Fibroblast of lung (primary cell): ENCODE data around the gene CNTN4. TPM values are rescaled to one million over a fixed set of nuclear protein-coding genes. Genes with fewer than 3 reads are reported as not detected.

Source experiments
- DNase-seq, 2 donors: peaks; one replicate each; pipeline versions ENCODE4 v3.0.0 to v3.0.0-alpha.2; 2010; ENCODE audit warnings: low read depth in 2 of 2
- H2AFZ ChIP-seq: 2 replicates; pipeline ENCODE4 v1.5.1; 2012; ENCODE audit warnings: low read length, control low read depth, inconsistent platforms
- H3K27ac ChIP-seq: 2 replicates; pipeline ENCODE4 v1.5.1; 2011; ENCODE audit warnings: low read length, control low read depth; ENCODE audit not compliant: insufficient read depth
- H3K27me3 ChIP-seq: 2 replicates; pipeline ENCODE4 v1.5.1; 2011; ENCODE audit warnings: mild to moderate bottlenecking, low read length; ENCODE audit not compliant: control insufficient read depth, insufficient read depth
- H3K36me3 ChIP-seq: 2 replicates; pipeline ENCODE4 v1.5.1; 2011; ENCODE audit warnings: low read length; ENCODE audit not compliant: control insufficient read depth, insufficient read depth
- H3K4me1 ChIP-seq: 2 replicates; pipeline ENCODE4 v1.5.1; 2011; ENCODE audit warnings: low read length; ENCODE audit not compliant: control insufficient read depth, insufficient read depth; ENCODE audit errors: extremely low read depth
- H3K4me2 ChIP-seq: 2 replicates; pipeline ENCODE4 v1.5.1; 2011; ENCODE audit warnings: low read length, control low read depth; ENCODE audit not compliant: insufficient read depth; ENCODE audit errors: extremely low read depth
- H3K4me3 ChIP-seq, 4 experiments: fragments of 200-600 bp in 1 of 4; sonication (generic) in 1 of 4; replicated peaks in 1 of 4; 2 replicates each; pipeline ENCODE4 v1.5.1; 2011 to 2016; ENCODE audit warnings: low read length in 4 of 4, low read depth in 3 of 4, mild to moderate bottlenecking in 3 of 4, control low read depth in 2 of 4, inconsistent platforms in 1 of 4, mixed read lengths in 1 of 4; ENCODE audit not compliant: insufficient read depth in 1 of 4; ENCODE audit errors: control extremely low read depth in 1 of 4
- H3K79me2 ChIP-seq: 2 replicates; pipeline ENCODE4 v1.5.1; 2012; ENCODE audit warnings: mild to moderate bottlenecking, low read length, inconsistent platforms; ENCODE audit not compliant: control insufficient read depth, insufficient read depth
- H3K9ac ChIP-seq: 2 replicates; pipeline ENCODE4 v1.5.1; 2011; ENCODE audit warnings: mild to moderate bottlenecking, low read length, control low read depth; ENCODE audit not compliant: insufficient read depth
- H3K9me3 ChIP-seq: 2 replicates; pipeline ENCODE4 v1.5.1; 2012; ENCODE audit warnings: low read depth, low read length; ENCODE audit not compliant: control insufficient read depth, insufficient read depth
- H4K20me1 ChIP-seq: 2 replicates; pipeline ENCODE4 v1.5.1; 2011; ENCODE audit warnings: low read length; ENCODE audit not compliant: control insufficient read depth, insufficient read depth; ENCODE audit errors: extremely low read depth
- CTCF ChIP-seq, 2 donors: IDR thresholded peaks in 1 of 2; conservative IDR thresholded peaks in 1 of 2; 1 replicate in 1 of 2; 2 replicates in 1 of 2; pipeline ENCODE4 v1.5.1; 2011 to 2012; ENCODE audit warnings: low read length in 2 of 2, control low read depth in 1 of 2, inconsistent platforms in 1 of 2, low read depth in 1 of 2, mild to moderate bottlenecking in 1 of 2
- EZH2 ChIP-seq: IDR thresholded peaks from 2 replicates; pipeline ENCODE4 v1.5.1; 2012; ENCODE audit warnings: low read length, control low read depth, mild to moderate bottlenecking; ENCODE audit errors: missing control alignments
- polyA plus RNA-seq, 2 donors: library from polyadenylated mRNA; depleted of rRNA in 1 of 2; stranded (reverse) in 1 of 2; unstranded in 1 of 2; fragments of >200 nt; gene quantifications; 2 replicates each; pipeline ENCODE4 v1.2.1, GENCODE V29; 2011 to 2012; ENCODE audit warnings: missing spikeins in 1 of 2
- total RNA-seq: library from RNA; depleted of rRNA; stranded (reverse); fragments of >200 nt; gene quantifications from 2 replicates; pipeline ENCODE4 v1.2.1, GENCODE V29; 2014

Gene CNTN4
- total and polyA plus RNA-seq, 2 donors (not counting 1 experiment from before 2014, with no cell fraction given), result 0.17 to 0.69 TPM

- Histone ChIP-seq H3K4me2 (no peak overlapping the region), H2AFZ (peak overlapping the region; percentile 30), H4K20me1 (no peaks in the 10 kb centered on the region), H3K36me3 (no peaks in the 10 kb centered on the region), H3K9me3 (no peaks in the 10 kb centered on the region), H3K9ac (no peak overlapping the region), H3K4me3 (no peak overlapping the region), H3K79me2 (no peaks in the 10 kb centered on the region), H3K27ac (peak overlapping the region; percentile 38), H3K27me3 (no peaks in the 10 kb centered on the region), H3K4me1 (no peaks in the 10 kb centered on the region)
- TF ChIP-seq EZH2 (no peak), CTCF (conservative IDR thresholded peaks at IDR 0.05 in 1 of 2, IDR thresholded peaks at IDR 0.05 in 1 of 2; ENCODE audit: low read depth in 1 of 2, low read length in 2 of 2) (no peak)
- peak; percentile 3 for DNase-seq
These were observed 932.7 kb downstream of the CNTN4 start for GRCh38 chr3:3031326-3031725.

- H3K27me3 ChIP-seq, result no peaks in the 10 kb centered on the region
- no peaks in the 10 kb centered on the region for H3K9me3 ChIP-seq
- TF ChIP-seq CTCF (conservative IDR thresholded peaks at IDR 0.05 in 1 of 2, IDR thresholded peaks at IDR 0.05 in 1 of 2; ENCODE audit: low read depth in 1 of 2, low read length in 2 of 2) (no peak), EZH2 (no peak)
- H3K27ac ChIP-seq, result no peak overlapping the region
- H3K9ac ChIP-seq, result no peak overlapping the region
- H3K4me2 ChIP-seq, result no peak overlapping the region
- H2AFZ ChIP-seq, result no peak overlapping the region
- H3K79me2 ChIP-seq, result no peaks in the 10 kb centered on the region
- H3K36me3 ChIP-seq, result no peaks in the 10 kb centered on the region
- H4K20me1 ChIP-seq, result no peaks in the 10 kb centered on the region
- no peak for DNase-seq
- no peak overlapping the region for H3K4me3 ChIP-seq
- no peaks in the 10 kb centered on the region for H3K4me1 ChIP-seq
These were observed 938.5 kb downstream of the CNTN4 start for GRCh38 chr3:3037156-3037555.

GRCh38 chr3:3038201-3038991, 939.7 kb downstream of the CNTN4 start:
- Histone ChIP-seq H3K9ac (no peak overlapping the region), H2AFZ (no peak overlapping the region), H3K4me3 (no peak overlapping the region), H4K20me1 (no peaks in the 10 kb centered on the region), H3K4me2 (no peak overlapping the region), H3K4me1 (no peaks in the 10 kb centered on the region), H3K36me3 (no peaks in the 10 kb centered on the region), H3K27ac (no peak overlapping the region), H3K79me2 (no peaks in the 10 kb centered on the region), H3K27me3 (no peaks in the 10 kb centered on the region), H3K9me3 (no peaks in the 10 kb centered on the region)
- TF ChIP-seq CTCF (conservative IDR thresholded peaks at IDR 0.05 in 1 of 2, IDR thresholded peaks at IDR 0.05 in 1 of 2; ENCODE audit: low read depth in 1 of 2, low read length in 2 of 2) (no peak), EZH2 (no peak)
- DNase-seq, result peak in 1 of 2 donors; percentile 8
